ENCODE results near the gene SLC2A4.

The SLC2A4 gene

GRCh38 chr17:7279448-7279847, 2.1 kb upstream of the SLC2A4 start:
- no peak for DNase-seq (ENCODE audit: low read depth in 2 of 2)

- peak; percentile 69 to 75 for DNase-seq (ENCODE audit: low read depth in 2 of 2)
Measured at GRCh38 chr17:7280519-7281073, 922 bp upstream of the SLC2A4 start.

GRCh38 chr17:7281953-7282751, 634 bp downstream of the SLC2A4 start:
- DNase-seq (ENCODE audit: low read depth in 2 of 2): no peak

- no peak for DNase-seq (ENCODE audit: low read depth in 2 of 2)
Measured at GRCh38 chr17:7282752-7283321, 1.3 kb downstream of the SLC2A4 start.

- no peak for DNase-seq (ENCODE audit: low read depth in 2 of 2)
Measured at GRCh38 chr17:7283471-7284216, 2.1 kb downstream of the SLC2A4 start.

- DNase-seq (ENCODE audit: low read depth in 2 of 2): no peak
Measured at GRCh38 chr17:7284911-7285310, 3.4 kb downstream of the SLC2A4 start.

- DNase-seq (ENCODE audit: low read depth in 2 of 2): no peak
Measured at GRCh38 chr17:7285679-7286078, 4.2 kb downstream of the SLC2A4 start.

GRCh38 chr17:7289256-7290032, 7.9 kb downstream of the SLC2A4 start:
- no peak for DNase-seq (ENCODE audit: low read depth in 2 of 2)

GRCh38 chr17:7290166-7290565, 8.6 kb downstream of the SLC2A4 start:
- DNase-seq (ENCODE audit: low read depth in 2 of 2): no peak

GRCh38 chr17:7290685-7291084, 9.2 kb downstream of the SLC2A4 start:
- no peak for DNase-seq (ENCODE audit: low read depth in 2 of 2)

GRCh38 chr17:7292194-7292593, 10.7 kb downstream of the SLC2A4 start:
- DNase-seq (ENCODE audit: low read depth in 2 of 2): no peak

GRCh38 chr17:7292729-7293128, 11.2 kb downstream of the SLC2A4 start:
- no peak for DNase-seq (ENCODE audit: low read depth in 2 of 2)

- no peak for DNase-seq (ENCODE audit: low read depth in 2 of 2)
Measured at GRCh38 chr17:7293159-7293558, 11.6 kb downstream of the SLC2A4 start.

- DNase-seq (ENCODE audit: low read depth in 2 of 2): no peak
Measured at GRCh38 chr17:7293816-7294613, 12.5 kb downstream of the SLC2A4 start.

- DNase-seq (ENCODE audit: low read depth in 2 of 2): peak in 1 of 2 donors; percentile 50
Measured at GRCh38 chr17:7294614-7295153, 13.2 kb downstream of the SLC2A4 start, which contains the start of gene YBX2. TSS of gene YBX2 (minus strand) at chr17:7294639. CDS start at chr17:7294500, 139 bp downstream.

- DNase-seq (ENCODE audit: low read depth in 2 of 2): no peak
Measured at GRCh38 chr17:7295230-7296180, 14.0 kb downstream of the SLC2A4 start.

GRCh38 chr17:7296189-7296861, 14.8 kb downstream of the SLC2A4 start:
- no peak for DNase-seq (ENCODE audit: low read depth in 2 of 2)

- DNase-seq (ENCODE audit: low read depth in 2 of 2): no peak
Measured at GRCh38 chr17:7304179-7304578, 22.7 kb downstream of the SLC2A4 start.
